HepG2 (cell line): ENCODE results near the gene PCSK6. TPM values are rescaled to one million over a fixed set of nuclear protein-coding genes. Genes with fewer than 3 reads are reported as not detected.
A peak's percentile ranks its signal among the peaks of the same experiment; 100 is the strongest.

Experiments used
- ATF5 ChIP-seq: sonication (generic); formaldehyde crosslinking; IDR thresholded peaks from 2 replicates; pipeline ENCODE4 v1.4.0; 2020; ENCODE audit warnings: mild to moderate bottlenecking, low read depth, missing genetic modification reagents
- GATAD2A ChIP-seq: IDR thresholded peaks from 2 replicates; pipeline ENCODE4 v1.6.1; 2016
- GFI1 ChIP-seq: sonication (generic); formaldehyde crosslinking; IDR thresholded peaks from 2 replicates; pipeline ENCODE4 v1.5.0; 2020; ENCODE audit warnings: missing genetic modification reagents, mild to moderate bottlenecking, borderline replicate concordance
- HNRNPUL1 ChIP-seq: fragments of 200-400 bp; formaldehyde crosslinking; IDR thresholded peaks from 2 replicates; pipeline ENCODE4 v1.6.1; 2017; ENCODE audit warnings: low read depth, mild to moderate bottlenecking, low read length, moderate library complexity
- IKZF4 ChIP-seq: sonication (generic); formaldehyde crosslinking; IDR thresholded peaks from 2 replicates; pipeline ENCODE4 v1.5.1; 2020; ENCODE audit warnings: borderline replicate concordance, mild to moderate bottlenecking, low read depth, missing genetic modification reagents; ENCODE audit errors: not compliant biosample characterization
- MAFG ChIP-seq: sonication (generic); formaldehyde crosslinking; IDR thresholded peaks from 2 replicates; pipeline ENCODE4 v1.5.1; 2020; ENCODE audit warnings: mild to moderate bottlenecking, missing genetic modification reagents
- MAFK ChIP-seq, 2 experiments: IDR thresholded peaks in 1 of 2; conservative IDR thresholded peaks in 1 of 2; 2 replicates each; pipeline ENCODE4 v1.6.1; 2011; ENCODE audit warnings: improper control_type of control experiment in 2 of 2, low read length in 2 of 2
- MATR3 ChIP-seq: sonication (generic); formaldehyde crosslinking; IDR thresholded peaks from 2 replicates; pipeline ENCODE4 v1.4.0; 2020; ENCODE audit warnings: missing genetic modification reagents
- MTA3 ChIP-seq: sonication (generic); formaldehyde crosslinking; IDR thresholded peaks from 2 replicates; pipeline ENCODE4 v1.4.0; 2020; ENCODE audit warnings: missing genetic modification reagents
- RXRB ChIP-seq: IDR thresholded peaks from 2 replicates; pipeline ENCODE4 v1.6.1; 2016; ENCODE audit warnings: borderline replicate concordance, missing genetic modification reagents, missing compliant biosample characterization
- SOX6 ChIP-seq, 2 experiments: fragments of 450-650 bp in 1 of 2; sonication (generic) in 1 of 2; formaldehyde crosslinking in 1 of 2; IDR thresholded peaks; 2 replicates each; pipeline versions ENCODE4 v1.4.0 to v1.6.1; 2017 to 2020; ENCODE audit warnings: antibody characterized with exemption in 1 of 2, mild to moderate bottlenecking in 1 of 2, missing genetic modification reagents in 1 of 2
- TAF15 ChIP-seq: fragments of 200-400 bp; formaldehyde crosslinking; IDR thresholded peaks from one replicate; pipeline ENCODE4 v1.6.1; 2018; ENCODE audit warnings: mild to moderate bottlenecking, low read depth, low read length; ENCODE audit not compliant: poor library complexity, severe bottlenecking
- TRIM22 ChIP-seq: fragments of 450-650 bp; IDR thresholded peaks from 2 replicates; pipeline ENCODE4 v1.6.1; 2017
- ZFAT ChIP-seq: sonication (generic); formaldehyde crosslinking; conservative IDR thresholded peaks from 2 replicates; pipeline ENCODE4 v1.8.1; 2023; ENCODE audit warnings: missing genetic modification reagents, inconsistent platforms
- ZFP1 ChIP-seq: IDR thresholded peaks from 2 replicates; pipeline ENCODE4 v1.6.1; 2016
- ZFP90 ChIP-seq: sonication (generic); formaldehyde crosslinking; IDR thresholded peaks from 2 replicates; pipeline ENCODE4 v1.8.0; 2022; ENCODE audit warnings: missing genetic modification reagents, mild to moderate bottlenecking, inconsistent platforms, borderline replicate concordance
- ZMYM2 ChIP-seq: sonication (generic); formaldehyde crosslinking; IDR thresholded peaks from 2 replicates; pipeline ENCODE4 v1.8.0; 2022; ENCODE audit warnings: mild to moderate bottlenecking, missing genetic modification reagents
- ZNF124 ChIP-seq: sonication (generic); formaldehyde crosslinking; IDR thresholded peaks from 2 replicates; pipeline ENCODE4 v1.4.0; 2020; ENCODE audit warnings: missing genetic modification reagents
- ZNF253 ChIP-seq: sonication (generic); formaldehyde crosslinking; IDR thresholded peaks from 2 replicates; pipeline ENCODE4 v1.8.0; 2022; ENCODE audit warnings: mild to moderate bottlenecking, missing genetic modification reagents, borderline replicate concordance
- ZNF460 ChIP-seq: sonication (generic); formaldehyde crosslinking; IDR thresholded peaks from 2 replicates; pipeline ENCODE4 v1.5.1; 2020; ENCODE audit warnings: missing genetic modification reagents, mild to moderate bottlenecking, borderline replicate concordance
- ZNF557 ChIP-seq: sonication (generic); formaldehyde crosslinking; IDR thresholded peaks from 2 replicates; pipeline ENCODE4 v1.4.0; 2020; ENCODE audit warnings: missing genetic modification reagents
- ZNF607 ChIP-seq: sonication (generic); formaldehyde crosslinking; IDR thresholded peaks from 2 replicates; pipeline ENCODE4 v1.5.1; 2020; ENCODE audit warnings: missing genetic modification reagents, mild to moderate bottlenecking, borderline replicate concordance
- ZNF709 ChIP-seq: sonication (generic); formaldehyde crosslinking; IDR thresholded peaks from 2 replicates; pipeline ENCODE4 v1.5.0; 2020; ENCODE audit warnings: mild to moderate bottlenecking, missing genetic modification reagents
- ZNF749 ChIP-seq: sonication (generic); formaldehyde crosslinking; IDR thresholded peaks from 2 replicates; pipeline ENCODE4 v1.8.0; 2022; ENCODE audit warnings: mild to moderate bottlenecking, missing genetic modification reagents, moderate library complexity, borderline replicate concordance
- ZNF792 ChIP-seq: IDR thresholded peaks from 2 replicates; pipeline ENCODE4 v1.6.1; 2016
- polyA plus RNA-seq, 8 experiments: library from polyadenylated mRNA; depleted of rRNA in 3 of 8; stranded (reverse) in 7 of 8; unstranded in 1 of 8; fragments of >200 nt; fragmentation: Illumina TruSeq in 4 of 8; extraction: Trizol in 4 of 8; gene quantifications; 2 replicates each; pipeline versions ENCODE4 v1.2.1 to v1.2.3, GENCODE V29; 2011 to 2016; ENCODE audit warnings: low read depth in 4 of 8, missing spikeins in 1 of 8, mixed read lengths in 1 of 8; ENCODE audit not compliant: insufficient read depth in 1 of 8
- total RNA-seq, 5 experiments: library from RNA; depleted of rRNA; stranded (reverse); fragments of >200 nt; fragmentation: Illumina TruSeq; extraction: Trizol; gene quantifications; 2 replicates each; pipeline ENCODE4 v1.2.3, GENCODE V29; 2016; ENCODE audit warnings: low read depth in 1 of 5
- TF ChIP-seq, protein P1 (sequence below): sonication (generic); formaldehyde crosslinking; IDR thresholded peaks from 2 replicates; pipeline ENCODE4 v1.4.0; 2020; ENCODE audit warnings: missing genetic modification reagents
- TF ChIP-seq, protein P2 (sequence below): sonication (generic); formaldehyde crosslinking; IDR thresholded peaks from 2 replicates; pipeline ENCODE4 v1.5.1; 2020; ENCODE audit warnings: missing genetic modification reagents, mild to moderate bottlenecking, borderline replicate concordance

The PCSK6 gene
- total and polyA plus RNA-seq, 2 of the 13 experiments (the other 11 are each of a cell fraction or from before 2014, with no cell fraction given): 56.5 to 155 TPM

DNA sequence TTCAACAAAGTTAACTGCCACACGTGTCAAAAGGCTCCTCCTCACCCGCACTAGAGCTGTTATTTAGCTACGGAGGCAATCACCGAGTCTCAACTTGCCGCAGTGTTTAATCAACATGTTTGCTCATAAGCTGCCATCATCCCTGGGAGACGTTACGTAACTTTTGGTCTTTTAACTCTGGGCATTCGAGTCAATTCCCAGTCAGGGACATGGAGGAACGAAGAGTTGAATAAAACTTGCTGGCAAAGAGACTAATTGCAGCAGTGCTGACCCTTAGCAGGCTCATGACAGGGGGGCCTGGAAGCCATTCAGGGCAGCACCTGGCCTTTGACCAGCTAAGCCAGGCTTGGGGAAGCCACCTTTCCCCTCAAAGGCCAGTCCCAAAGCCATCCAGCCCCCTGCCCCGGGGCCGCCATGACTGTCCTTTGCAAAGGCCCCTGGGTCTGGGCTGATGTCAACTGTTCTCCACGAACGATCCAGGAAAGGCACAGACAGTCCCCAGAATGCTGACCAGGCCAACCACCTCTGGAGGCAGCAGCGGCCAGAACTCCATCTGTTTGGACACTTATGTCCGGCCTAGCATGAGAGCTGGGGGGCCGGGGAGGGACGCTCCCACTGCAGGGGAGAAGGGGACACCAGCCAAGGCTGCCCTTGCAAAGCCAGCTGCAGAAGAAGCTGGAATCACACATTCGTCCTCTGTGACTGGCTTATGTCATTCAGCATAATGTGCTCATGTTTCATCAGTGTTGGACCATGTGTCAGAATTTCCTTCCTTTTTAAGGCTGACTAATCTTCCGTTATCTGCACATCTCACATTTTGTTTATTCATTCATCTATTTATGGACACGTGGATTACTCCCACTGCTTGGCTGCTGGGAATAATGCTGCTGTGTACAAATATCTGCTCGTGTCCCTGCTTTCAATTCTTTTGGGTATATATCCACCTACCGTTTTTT is 43.7 kb downstream of the PCSK6 start (continued):
- no peak for TF ChIP-seq TRIM22
- no peak for TF ChIP-seq MAFK (conservative IDR thresholded peaks at IDR 0.05 in 1 of 2, IDR thresholded peaks at IDR 0.05 in 1 of 2; ENCODE audit: low read length in 2 of 2)
- no peak for TF ChIP-seq ZNF460
- no peak; the same call in 1 of the 2 replicates for TF ChIP-seq ZNF709 (CRISPR knock-in tag)
- TF ChIP-seq, protein P1, sequence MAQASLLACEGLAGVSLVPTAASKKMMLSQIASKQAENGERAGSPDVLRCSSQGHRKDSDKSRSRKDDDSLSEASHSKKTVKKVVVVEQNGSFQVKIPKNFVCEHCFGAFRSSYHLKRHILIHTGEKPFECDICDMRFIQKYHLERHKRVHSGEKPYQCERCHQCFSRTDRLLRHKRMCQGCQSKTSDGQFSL: no peak
- no peak for TF ChIP-seq ATF5 (CRISPR knock-in tag)
- no peak for TF ChIP-seq MTA3
- TF ChIP-seq ZNF792 (CRISPR knock-in tag): peak; percentile 86
- no peak for TF ChIP-seq ZNF607 (CRISPR knock-in tag)
- no peak; the same call in 1 of the 2 replicates for TF ChIP-seq ZFP1 (CRISPR knock-in tag)
- TF ChIP-seq ZNF253: no peak
- TF ChIP-seq HNRNPUL1: no peak
- TF ChIP-seq ZFAT (CRISPR knock-in tag): no peak
- no peak for TF ChIP-seq MATR3 (CRISPR knock-in tag)
- peak; percentile 86 for TF ChIP-seq RXRB (CRISPR knock-in tag)
- peak; percentile 72 for TF ChIP-seq ZMYM2 (CRISPR knock-in tag)
- no peak for TF ChIP-seq ZFP90 (CRISPR knock-in tag)
- TF ChIP-seq GATAD2A (CRISPR knock-in tag): peak; percentile 92
- TF ChIP-seq SOX6 (IDR thresholded peaks at IDR 0.05): no peak
- TF ChIP-seq SOX6 (CRISPR knock-in tag; IDR thresholded peaks at IDR 0.05): peak; percentile 80
- peak; percentile 58; the same call in 1 of the 2 replicates for TF ChIP-seq GFI1 (CRISPR knock-in tag)
- peak; percentile 86; the same call in 1 of the 2 replicates for TF ChIP-seq ZNF124 (CRISPR knock-in tag)
- TF ChIP-seq IKZF4 (CRISPR knock-in tag): no peak
- TF ChIP-seq TAF15: no peak
- TF ChIP-seq, protein P2, sequence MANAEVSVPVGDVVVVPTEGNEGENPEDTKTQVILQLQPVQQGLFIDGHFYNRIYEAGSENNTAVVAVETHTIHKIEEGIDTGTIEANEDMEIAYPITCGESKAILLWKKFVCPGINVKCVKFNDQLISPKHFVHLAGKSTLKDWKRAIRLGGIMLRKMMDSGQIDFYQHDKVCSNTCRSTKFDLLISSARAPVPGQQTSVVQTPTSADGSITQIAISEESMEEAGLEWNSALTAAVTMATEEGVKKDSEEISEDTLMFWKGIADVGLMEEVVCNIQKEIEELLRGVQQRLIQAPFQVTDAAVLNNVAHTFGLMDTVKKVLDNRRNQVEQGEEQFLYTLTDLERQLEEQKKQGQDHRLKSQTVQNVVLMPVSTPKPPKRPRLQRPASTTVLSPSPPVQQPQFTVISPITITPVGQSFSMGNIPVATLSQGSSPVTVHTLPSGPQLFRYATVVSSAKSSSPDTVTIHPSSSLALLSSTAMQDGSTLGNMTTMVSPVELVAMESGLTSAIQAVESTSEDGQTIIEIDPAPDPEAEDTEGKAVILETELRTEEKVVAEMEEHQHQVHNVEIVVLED: no peak
- TF ChIP-seq MAFG (CRISPR knock-in tag): no peak
- TF ChIP-seq ZNF749 (CRISPR knock-in tag): no peak; the same call in 1 of the 2 replicates
- TF ChIP-seq ZNF557 (CRISPR knock-in tag): peak; percentile 76; the same call in 1 of the 2 replicates
